Measurements from ENCODE around the gene ATP2A1.

DNA sequence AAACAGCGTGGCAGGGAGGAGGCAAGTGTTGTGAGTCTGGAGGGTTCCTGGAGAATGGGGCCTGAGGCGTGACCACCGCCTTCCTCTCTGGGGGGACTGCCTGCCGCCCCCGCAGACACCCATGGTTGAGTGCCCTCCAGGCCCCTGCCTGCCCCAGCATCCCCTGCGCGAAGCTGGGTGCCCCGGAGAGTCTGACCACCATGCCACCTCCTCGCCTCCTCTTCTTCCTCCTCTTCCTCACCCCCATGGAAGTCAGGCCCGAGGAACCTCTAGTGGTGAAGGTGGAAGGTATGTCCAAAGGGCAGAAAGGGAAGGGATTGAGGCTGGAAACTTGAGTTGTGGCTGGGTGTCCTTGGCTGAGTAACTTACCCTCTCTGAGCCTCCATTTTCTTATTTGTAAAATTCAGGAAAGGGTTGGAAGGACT lies 53.5 kb downstream of the ATP2A1 start, which contains the start of gene CD19:
- TF ChIP-seq EZH2 (IDR thresholded peaks at IDR 0.05) (no peak), CTCF (IDR thresholded peaks at IDR 0.05) (no peak), EZH2phosphoT487 (IDR thresholded peaks at IDR 0.05) (no peak)

All from neural progenitor cell (in vitro differentiated cells).